Activated CD8-positive, alpha-beta memory T cell treated with anti-CD3 and anti-CD28 coated beads for 36 hours (primary cell): ENCODE results near the gene XCL2. TPM values are rescaled to one million over a fixed set of nuclear protein-coding genes. Genes with fewer than 3 reads are reported as not detected.

Experiments
- CTCF ChIA-PET: fragments of 350-600 bp; sonication (Branson Sonifier 250); formaldehyde crosslinking; loops from one replicate; lab custom pipeline; 2021; ENCODE audit warnings: antibody characterized with exemption; lab: Charles Lee
- POLR2A ChIA-PET: fragments of 350-600 bp; sonication (Branson Sonifier 250); formaldehyde crosslinking; loops from one replicate; lab custom pipeline; 2021; ENCODE audit warnings: antibody characterized with exemption; lab: Charles Lee
- total RNA-seq, 2 experiments: library from RNA; stranded (reverse); gene quantifications; one replicate each; pipeline ENCODE4 v1.2.3, GENCODE V29; 2021

Gene XCL2
- total RNA-seq, 2 experiments from 2014 or later: 489 to 491 TPM

GRCh38 chr1:168498956-168499687 is 44.7 kb downstream of the XCL2 start:
- ChIA-PET CTCF (no interaction called here), POLR2A (interaction anchor here (0.7 kb wide), 1 partner anchor 80 kb away, joined by 3 read pairs; no protein-coding TSS in a partner anchor)

- CTCF ChIA-PET: interaction anchor here (0.7 kb wide), 1 partner anchor 105 kb away, joined by 3 read pairs; no protein-coding TSS in a partner anchor
These were observed 45.6 kb downstream of the XCL2 start for GRCh38 chr1:168498159-168498631.

GRCh38 chr1:168497376-168497950 is 46.3 kb downstream of the XCL2 start:
- POLR2A ChIA-PET: interaction anchor here (0.6 kb wide), 1 partner anchor 610 kb away, joined by 3 read pairs; no protein-coding TSS in a partner anchor

More at GRCh38 chr1:168498159-168498631, 45.6 kb downstream of the XCL2 start:
- POLR2A ChIA-PET: no interaction called here

GRCh38 chr1:168491527-168492164 is 52.2 kb downstream of the XCL2 start:
- ChIA-PET POLR2A (no interaction called here), CTCF (no interaction called here)

More at GRCh38 chr1:168497376-168497950, 46.3 kb downstream of the XCL2 start:
- CTCF ChIA-PET: interaction anchor here (0.7 kb wide), 1 partner anchor 106 kb away, joined by 3 read pairs; no protein-coding TSS in a partner anchor

Other genes with a start within 250 kb of the XCL2 start
- gene XCL1, start 32.6 kb upstream of the XCL2 start, total RNA-seq: 100 to 1,000 TPM; 309 to 321 TPM
- gene DPT, start 185.2 kb upstream of the XCL2 start, total RNA-seq: not detected